GM19324 (cell line): Measurements from ENCODE around the gene NCKAP5.

Source experiments
- ATAC-seq: cut with Tn5 transposase; IDR thresholded peaks from one replicate; pipeline ENCODE4 v1.9.1; 2021; ENCODE audit warnings: mild to moderate bottlenecking, moderate library complexity; ENCODE audit not compliant: unreplicated experiment, low FRiP score

The NCKAP5 gene

DNA sequence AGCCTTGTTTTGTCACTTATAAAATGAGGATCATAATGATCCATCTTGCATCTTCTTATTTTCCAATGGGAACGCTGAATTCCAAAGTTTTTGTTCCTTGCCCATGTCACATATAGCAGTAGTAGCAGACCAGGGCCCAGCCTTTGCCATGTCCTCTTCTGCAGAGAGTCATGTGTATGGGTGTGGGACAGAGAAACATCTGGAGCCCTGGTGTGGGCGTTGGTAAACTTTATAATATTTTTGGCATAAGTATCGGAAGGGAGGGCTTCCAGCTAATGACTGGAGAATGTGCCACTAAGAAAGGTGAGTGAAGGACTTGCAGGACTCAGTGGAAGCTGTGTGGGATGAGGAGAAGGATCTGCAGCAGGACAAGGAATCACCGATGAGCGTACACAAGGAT is 157.2 kb downstream of the NCKAP5 start:
- no peak for ATAC-seq

- no peak for ATAC-seq
Measured at GRCh38 chr2:133409581-133410285, 158.5 kb downstream of the NCKAP5 start.

DNA sequence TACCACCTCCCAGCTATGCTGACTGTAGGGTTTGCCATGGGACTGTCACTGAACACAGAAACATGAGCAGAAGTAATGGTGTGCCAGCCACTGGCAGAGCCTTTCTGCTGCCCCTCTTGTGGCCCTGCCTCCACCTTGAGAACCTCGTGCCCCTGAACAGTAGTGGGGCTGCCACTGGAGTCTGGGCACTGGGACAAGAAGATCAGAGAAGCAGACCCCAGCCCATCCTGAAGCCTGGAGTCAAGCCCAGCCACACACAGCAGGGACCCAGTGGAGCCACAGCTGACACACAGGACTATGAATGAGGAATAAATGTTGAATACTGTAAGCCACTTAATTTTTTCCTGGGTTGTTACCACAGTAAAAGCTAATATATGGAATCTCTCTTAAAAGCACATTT is 159.6 kb downstream of the NCKAP5 start:
- no peak for ATAC-seq

DNA sequence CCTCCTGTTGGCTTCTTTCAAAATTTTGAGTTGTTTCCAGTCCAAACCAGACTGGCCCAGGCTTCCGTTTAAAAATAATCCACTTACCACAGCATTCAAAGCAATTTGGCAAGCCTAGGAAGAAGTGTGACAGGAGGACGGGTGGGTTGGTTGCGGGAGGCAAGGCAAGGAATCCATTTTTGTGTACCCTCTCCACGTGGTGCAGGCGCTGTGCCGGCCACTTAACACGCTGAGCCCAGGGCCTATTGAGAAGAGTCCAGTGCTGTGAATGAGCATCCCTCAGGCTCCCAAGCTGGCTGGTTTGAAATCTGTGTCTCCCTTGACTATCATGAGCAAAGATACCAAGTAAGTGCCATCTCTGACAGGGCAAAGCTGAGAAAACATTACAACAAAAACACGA is 160.9 kb downstream of the NCKAP5 start:
- no peak for ATAC-seq

- no peak for ATAC-seq
Measured at GRCh38 chr2:133405252-133405651, 163.0 kb downstream of the NCKAP5 start.

DNA sequence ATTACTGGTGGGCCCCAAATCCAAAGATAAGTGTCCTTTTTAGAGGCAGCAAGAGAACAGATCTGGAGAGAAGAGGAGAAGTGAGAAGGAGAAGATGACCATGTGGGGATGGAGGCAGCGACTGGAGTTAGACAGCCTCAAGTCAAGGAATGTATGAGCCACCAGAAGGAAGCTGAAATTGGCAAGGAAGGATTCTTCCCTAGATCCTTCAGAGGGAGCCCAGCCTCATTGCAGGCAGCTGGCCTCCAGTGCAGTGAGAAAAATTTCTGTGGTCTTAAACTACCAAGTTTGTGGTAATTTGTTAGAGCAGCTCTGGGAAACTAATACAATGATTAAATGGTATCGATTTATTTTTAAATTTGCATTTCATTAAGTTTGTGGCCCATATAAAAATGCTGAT is 167.9 kb downstream of the NCKAP5 start:
- ATAC-seq = no peak

GRCh38 chr2:133393895-133394294 is 174.4 kb downstream of the NCKAP5 start:
- ATAC-seq = no peak

- no peak for ATAC-seq
Measured at GRCh38 chr2:133390156-133390555, 178.1 kb downstream of the NCKAP5 start.

GRCh38 chr2:133389569-133389968 is 178.7 kb downstream of the NCKAP5 start:
- ATAC-seq = no peak

DNA sequence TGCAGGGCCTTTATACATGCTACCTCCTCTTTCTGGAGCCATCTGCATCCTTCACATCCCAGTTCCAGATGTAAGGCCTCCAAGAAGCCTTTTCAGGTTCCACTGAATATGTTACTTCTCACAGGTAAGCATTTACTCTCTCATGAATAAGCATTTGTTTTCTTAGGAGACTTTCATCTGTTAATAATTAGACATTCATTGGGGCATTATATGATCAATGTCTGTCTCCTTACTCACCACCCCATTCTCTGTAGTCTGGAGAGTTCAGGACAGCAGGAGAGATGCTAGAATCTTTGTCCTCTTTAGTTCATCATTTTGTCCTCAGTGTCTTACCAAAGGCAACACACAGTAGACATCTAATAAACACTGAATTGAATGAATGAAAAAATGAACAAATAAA is 185.7 kb downstream of the NCKAP5 start:
- no peak for ATAC-seq

GRCh38 chr2:133380991-133381390 is 187.3 kb downstream of the NCKAP5 start:
- ATAC-seq = no peak

- no peak for ATAC-seq
Measured at GRCh38 chr2:133378928-133379549, 189.2 kb downstream of the NCKAP5 start.

DNA sequence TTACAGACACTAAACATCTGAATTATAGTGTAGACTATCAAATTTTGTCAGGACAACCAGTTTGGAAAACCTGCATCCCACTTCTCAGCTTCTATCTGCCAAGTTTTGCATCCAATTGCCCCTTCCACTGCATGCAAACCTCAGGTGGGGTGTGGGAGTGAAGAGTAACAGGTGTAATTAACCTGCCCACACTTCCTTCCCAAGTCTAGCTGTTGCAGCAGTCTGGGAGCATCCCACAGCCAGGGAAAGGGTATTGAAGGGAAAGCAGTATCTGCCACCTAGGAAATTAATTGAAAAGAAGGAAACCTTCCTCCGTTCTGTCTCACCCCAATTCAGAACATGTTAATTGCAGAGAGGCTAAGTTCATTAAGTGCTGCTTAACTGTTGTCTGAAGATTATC is 189.9 kb downstream of the NCKAP5 start:
- no peak for ATAC-seq

GRCh38 chr2:133377599-133377998 is 190.7 kb downstream of the NCKAP5 start:
- no peak for ATAC-seq

GRCh38 chr2:133377021-133377481 is 191.2 kb downstream of the NCKAP5 start:
- ATAC-seq = no peak

DNA sequence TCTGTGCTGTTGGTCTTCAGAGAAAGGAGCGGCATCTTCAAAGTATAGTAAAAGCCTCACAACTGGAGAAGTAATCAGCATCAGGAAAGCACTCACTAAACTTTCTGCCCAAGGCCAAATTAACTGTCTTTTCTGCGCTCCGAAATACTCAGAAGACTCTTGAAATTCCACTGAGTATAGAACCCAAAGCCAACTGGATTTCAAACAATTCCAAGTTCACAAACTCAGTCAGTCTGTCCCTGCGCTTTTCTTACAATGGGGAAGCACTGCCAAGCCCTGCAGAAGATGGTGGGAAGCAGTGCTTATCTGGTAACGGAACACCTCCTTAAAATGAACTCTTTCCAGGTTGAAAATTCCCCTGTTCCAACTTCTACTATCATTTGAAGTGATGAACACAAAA is 193.5 kb downstream of the NCKAP5 start:
- no peak for ATAC-seq

DNA sequence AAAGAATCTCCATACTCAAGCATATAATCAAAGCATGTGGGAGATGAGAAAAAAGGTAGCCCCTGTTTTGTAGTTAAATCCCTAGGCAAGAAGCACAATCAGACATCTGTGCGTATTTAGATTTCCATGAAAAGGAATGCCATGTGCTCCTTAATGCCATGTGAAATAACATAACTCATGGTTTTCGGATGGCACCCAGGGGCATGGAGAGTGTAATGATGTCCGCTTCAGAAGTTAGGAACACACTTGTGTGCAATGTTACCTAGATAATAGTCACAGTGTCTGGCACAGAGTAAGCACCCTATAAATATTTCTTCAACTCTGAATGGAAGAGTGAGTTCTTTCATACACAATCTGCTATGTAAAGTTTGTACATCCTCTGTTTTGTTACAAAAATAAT is 197.0 kb downstream of the NCKAP5 start:
- ATAC-seq = no peak

DNA sequence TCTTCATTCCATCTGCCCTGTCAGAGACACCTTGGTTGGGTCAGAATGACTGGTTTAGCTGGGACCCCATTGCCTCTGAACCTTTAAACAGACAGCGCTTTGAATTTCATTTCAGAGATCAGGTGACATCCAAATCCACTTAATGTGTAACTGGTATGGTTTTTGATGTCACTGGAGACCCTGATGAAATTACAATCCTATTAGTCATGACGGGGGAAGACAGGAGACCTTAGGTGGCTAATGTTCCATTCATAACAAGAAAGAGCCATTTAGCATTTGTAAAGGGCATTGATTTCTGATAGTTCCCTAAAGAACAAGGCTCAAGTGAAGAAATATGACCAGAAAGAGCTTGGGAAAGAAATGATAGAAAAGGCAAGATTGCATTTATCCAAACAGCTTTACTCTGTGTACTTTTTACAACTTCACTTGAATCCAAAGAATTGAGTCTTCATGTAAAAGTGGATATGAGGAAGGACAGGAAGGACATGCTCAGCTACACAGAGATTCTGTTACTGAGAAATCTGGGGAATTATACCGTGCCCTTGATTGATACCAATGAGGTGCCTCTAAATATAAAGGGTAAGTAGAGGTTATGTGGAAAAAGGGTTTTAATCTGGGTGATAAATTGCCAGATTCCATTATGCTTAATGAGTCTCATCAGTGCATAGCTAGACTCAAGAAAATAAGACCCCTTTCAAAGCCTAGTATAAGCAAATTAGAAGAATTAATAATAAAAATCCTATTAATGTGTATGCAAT is 198.2 kb downstream of the NCKAP5 start:
- ATAC-seq = no peak

DNA sequence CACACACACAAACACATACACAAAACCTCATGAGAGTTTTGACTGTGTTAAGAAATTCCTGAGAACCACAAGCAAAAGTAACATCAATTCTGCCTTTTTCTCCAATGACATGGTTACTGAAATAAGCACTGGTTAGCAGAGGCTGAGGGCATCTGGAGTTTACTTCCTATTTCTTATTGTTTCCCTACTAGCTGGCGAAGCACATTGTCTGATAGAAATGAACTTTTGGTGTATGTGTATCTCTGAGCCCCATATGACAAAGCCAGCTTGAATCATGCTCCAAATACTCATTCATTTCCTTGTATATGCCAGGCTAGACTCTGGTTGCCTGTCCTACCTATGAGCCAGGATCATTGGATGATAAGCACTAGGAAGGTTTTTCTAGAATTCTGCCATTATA is 203.1 kb downstream of the NCKAP5 start:
- no peak for ATAC-seq

- ATAC-seq = no peak
Measured at GRCh38 chr2:133364636-133365035, 203.6 kb downstream of the NCKAP5 start.

GRCh38 chr2:133363884-133364283 is 204.4 kb downstream of the NCKAP5 start:
- ATAC-seq = no peak

- ATAC-seq = no peak
Measured at GRCh38 chr2:133362061-133362476, 206.2 kb downstream of the NCKAP5 start.
